RCC 7860 (cell line): ENCODE results near the gene ADAM21.
"Not testable (repeated sequence)": the region's sequence is repeated elsewhere in the genome, so short reads cannot be mapped to it uniquely, and the experiment has no call there.

Source experiments
- DNase-seq: peaks from one replicate; pipeline ENCODE4 v3.0.0-alpha.2; 2015; ENCODE audit warnings: low spot score
- FAIRE-seq: peaks from 2 replicates; lab custom pipeline; 2012; peaks lifted over from hg19 to GRCh38; lab: Jason Lieb, UNC

Gene ADAM21

DNA sequence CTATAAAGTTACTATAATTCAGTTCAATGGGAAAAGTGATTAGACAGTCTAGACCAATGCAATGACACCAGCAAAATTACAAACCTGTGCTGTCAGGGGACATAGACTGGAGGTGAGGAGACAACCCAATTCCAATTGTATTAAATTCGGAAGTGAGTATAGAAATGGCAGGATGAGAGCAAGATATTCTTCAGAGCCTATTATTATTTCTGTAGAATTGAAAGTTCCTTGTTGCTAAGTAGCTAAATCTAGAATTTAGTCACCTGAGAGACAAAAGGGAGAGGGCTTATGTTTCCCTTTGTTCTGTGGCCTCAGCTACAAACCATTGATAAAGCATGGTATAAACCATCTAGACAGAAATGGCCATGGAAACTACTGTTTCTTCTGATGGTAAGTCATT, at the start of gene ADAM21:
Gene ADAM21, plus strand, starts transcription at position 301 of the 400 bp plus-strand sequence. CDS start 5,326 bp downstream, outside the sequence.
- no peak for DNase-seq
- FAIRE-seq, result no peak

GRCh38 chr14:70403335-70403734, 48.6 kb upstream of the ADAM21 start:
- not testable (repeated sequence) for FAIRE-seq, DNase-seq

DNA sequence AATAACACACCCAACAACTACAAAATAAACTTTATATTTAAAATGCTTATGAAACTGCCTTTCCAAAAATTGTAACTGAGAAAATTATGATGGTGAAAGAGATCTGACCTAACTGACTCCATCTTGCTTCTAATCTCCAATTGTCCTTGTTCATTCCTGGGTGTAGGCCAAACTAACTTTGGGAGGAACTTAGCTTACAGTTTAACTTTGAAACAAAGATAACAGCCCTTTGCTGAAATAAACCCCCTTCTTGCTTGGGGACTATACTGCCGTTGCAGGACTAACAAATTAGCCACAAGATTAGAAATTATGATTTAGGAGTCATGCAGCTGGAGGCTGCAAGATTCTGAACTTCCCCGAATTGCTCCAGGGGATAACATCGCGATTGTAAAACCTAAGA, 45.8 kb upstream of the ADAM21 start:
- not testable (repeated sequence) for FAIRE-seq

DNA sequence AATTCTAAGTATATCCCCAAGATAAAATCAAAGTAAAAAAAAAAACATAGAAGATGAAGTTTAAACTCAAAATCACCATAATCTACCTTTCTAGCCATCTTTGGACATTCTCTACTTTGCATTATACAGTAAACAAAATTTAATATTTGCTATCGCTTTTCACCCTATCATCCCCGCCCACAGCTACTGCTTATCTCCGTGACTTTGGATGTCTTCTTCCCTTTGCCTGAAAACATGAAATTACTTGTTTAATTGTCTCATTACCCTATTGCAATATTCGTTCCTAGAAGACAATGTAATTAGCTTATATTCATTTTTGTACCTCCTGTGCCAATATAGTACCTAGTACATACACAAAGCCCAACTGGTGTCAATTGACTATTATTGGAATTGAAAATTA, 44.4 kb upstream of the ADAM21 start:
- DNase-seq, result no peak
- no peak for FAIRE-seq

More for the DNA sequence above, 45.8 kb upstream of the ADAM21 start:
- DNase-seq, result not testable (repeated sequence)

GRCh38 chr14:70415788-70416187, 36.2 kb upstream of the ADAM21 start:
- DNase-seq (no peak), FAIRE-seq (no peak)

GRCh38 chr14:70416338-70416724, 35.6 kb upstream of the ADAM21 start:
- no peak for FAIRE-seq

DNA sequence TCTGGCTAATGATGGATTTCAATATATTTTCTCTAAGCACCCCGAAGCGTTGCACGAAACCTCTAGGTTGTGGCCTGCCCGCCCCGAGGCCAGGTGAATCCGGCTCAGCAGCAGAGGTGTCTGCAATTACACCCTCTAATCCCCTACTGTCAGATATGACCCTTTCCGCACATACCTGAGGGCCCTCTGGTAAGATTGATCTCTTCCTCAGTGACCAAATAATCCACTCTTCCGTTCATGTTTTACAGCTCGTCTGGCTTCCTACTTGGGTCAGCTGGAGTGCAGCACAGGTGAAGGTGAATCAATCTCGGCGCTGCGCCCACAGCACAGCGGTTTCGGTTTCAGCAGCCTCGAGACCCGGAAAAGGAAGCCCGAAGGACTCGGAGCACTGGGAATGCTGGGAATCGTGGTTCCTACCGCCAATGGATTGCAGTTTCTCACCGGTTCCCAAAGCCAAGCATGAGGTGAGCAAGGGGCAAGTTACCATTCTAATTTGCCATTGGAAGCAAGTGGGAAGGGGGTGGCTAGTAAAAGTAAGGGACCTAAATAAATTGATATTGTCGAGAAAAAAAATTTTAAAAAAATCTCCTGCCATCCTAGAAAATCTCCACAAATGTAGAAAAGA, 35.1 kb upstream of the ADAM21 start, which contains the start of gene SYNJ2BP:
Gene SYNJ2BP, minus strand, starts transcription at position 366 of the 625 bp plus-strand sequence. Its CDS starts 127 bp downstream, at position 239.
- DNase-seq, result peak; percentile 43
- FAIRE-seq, result peak; percentile 18

More at GRCh38 chr14:70416338-70416724, 35.6 kb upstream of the ADAM21 start:
- DNase-seq, result no peak

- not testable (repeated sequence) for DNase-seq, FAIRE-seq
Observed at GRCh38 chr14:70419270-70419931, 32.6 kb upstream of the ADAM21 start.

- no peak for DNase-seq
- FAIRE-seq, result no peak
Observed at GRCh38 chr14:70422538-70422937, 29.4 kb upstream of the ADAM21 start.

GRCh38 chr14:70425354-70425753, 26.6 kb upstream of the ADAM21 start:
- FAIRE-seq (no peak), DNase-seq (no peak)

DNA sequence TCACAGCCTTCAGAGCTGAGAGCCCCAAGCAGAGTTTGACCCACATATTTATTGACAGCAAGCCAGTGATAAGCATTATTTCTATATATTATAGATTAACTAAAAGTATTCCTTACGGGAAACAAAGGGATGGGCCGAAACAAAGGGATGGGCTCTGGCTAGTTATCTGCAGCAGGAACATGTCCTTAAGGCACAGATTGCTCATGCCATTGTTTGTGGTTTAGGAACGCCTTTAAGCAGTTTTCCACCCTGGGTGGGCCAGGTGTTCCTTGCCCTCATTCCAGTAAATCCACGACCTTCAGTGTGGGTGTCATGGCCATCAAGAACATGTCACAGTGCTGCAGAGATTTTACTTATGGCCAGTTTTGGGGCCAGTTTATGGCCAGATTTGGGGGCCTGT, 25.4 kb upstream of the ADAM21 start:
- FAIRE-seq, DNase-seq: not testable (repeated sequence)

GRCh38 chr14:70436867-70437266, 15.1 kb upstream of the ADAM21 start:
- FAIRE-seq, result no peak
- no peak for DNase-seq

- FAIRE-seq (no peak), DNase-seq (no peak)
Observed at GRCh38 chr14:70441641-70442040, 10.3 kb upstream of the ADAM21 start.

- no peak for FAIRE-seq
- DNase-seq, result no peak
Observed at GRCh38 chr14:70442750-70443149, 9.2 kb upstream of the ADAM21 start.

- DNase-seq, result no peak
- FAIRE-seq, result no peak
Observed at GRCh38 chr14:70448633-70449340, 3.2 kb upstream of the ADAM21 start.

- DNase-seq (no peak), FAIRE-seq (no peak)
Observed at GRCh38 chr14:70454731-70455130, 2.8 kb downstream of the ADAM21 start.

- DNase-seq (no peak), FAIRE-seq (no peak)
Observed at GRCh38 chr14:70468731-70469130, 16.8 kb downstream of the ADAM21 start.

- DNase-seq, FAIRE-seq: not testable (repeated sequence)
Observed at GRCh38 chr14:70470863-70471563, 19.0 kb downstream of the ADAM21 start.

- FAIRE-seq (no peak), DNase-seq (no peak)
Observed at GRCh38 chr14:70472253-70473159, 20.5 kb downstream of the ADAM21 start.

GRCh38 chr14:70473825-70474224, 21.9 kb downstream of the ADAM21 start:
- FAIRE-seq, result no peak
- no peak for DNase-seq
